HEK293T (cell line): ENCODE results near the gene NT5C2.
"Not testable (repeated sequence)": the region's sequence is repeated elsewhere in the genome, so short reads cannot be mapped to it uniquely, and the experiment has no call there.

Source experiments
- ARNT ChIP-seq: fragments of 450-650 bp; IDR thresholded peaks from 2 replicates; pipeline ENCODE4 v1.6.1; 2017; ENCODE audit warnings: mild to moderate bottlenecking
- BHLHE40 ChIP-seq: fragments of 450-650 bp; IDR thresholded peaks from 2 replicates; pipeline ENCODE4 v1.6.1; 2016; ENCODE audit warnings: mild to moderate bottlenecking, moderate library complexity, borderline replicate concordance
- FOXA1 ChIP-seq: fragments of 450-650 bp; IDR thresholded peaks from 2 replicates; pipeline ENCODE4 v1.6.1; 2016; ENCODE audit warnings: mild to moderate bottlenecking
- FOXM1 ChIP-seq: fragments of 450-650 bp; IDR thresholded peaks from 2 replicates; pipeline ENCODE4 v1.6.1; 2017; ENCODE audit warnings: mild to moderate bottlenecking, borderline replicate concordance
- HDGF ChIP-seq: fragments of 450-650 bp; IDR thresholded peaks from 2 replicates; pipeline ENCODE4 v1.6.1; 2017; ENCODE audit warnings: antibody characterized with exemption, borderline replicate concordance

GRCh38 chr10:103067099-103067477 is 126.0 kb downstream of the NT5C2 start:
- not testable (repeated sequence) for TF ChIP-seq HDGF, FOXA1, ARNT, FOXM1, BHLHE40
